K562 (cell line): Measurements from ENCODE around the gene RAB31. TPM values are rescaled to one million over a fixed set of nuclear protein-coding genes. Genes with fewer than 3 reads are reported as not detected.

ENCODE experiments used
- AFF1 ChIP-seq, 2 experiments: fragments of 450-650 bp; IDR thresholded peaks; 2 replicates each; pipeline ENCODE4 v1.6.1; 2018; ENCODE audit warnings: mild to moderate bottlenecking in 2 of 2, low read depth in 1 of 2; ENCODE audit not compliant: partially characterized antibody in 2 of 2
- CREB1 ChIP-seq, 2 experiments: sonication (generic) in 1 of 2; formaldehyde crosslinking in 1 of 2; IDR thresholded peaks; 2 replicates each; pipeline versions ENCODE4 v1.6.1 to v1.8.0; 2012 to 2022; ENCODE audit warnings: inconsistent platforms in 1 of 2, mild to moderate bottlenecking in 1 of 2, missing genetic modification reagents in 1 of 2, moderate library complexity in 1 of 2
- GABPB1 ChIP-seq: sonication (generic); formaldehyde crosslinking; IDR thresholded peaks from 2 replicates; pipeline ENCODE4 v1.8.0; 2022; ENCODE audit warnings: mild to moderate bottlenecking, missing genetic modification reagents
- GTF3C2 ChIP-seq: IDR thresholded peaks from 3 replicates; pipeline ENCODE4 v1.6.1; 2011; ENCODE audit warnings: borderline replicate concordance, mild to moderate bottlenecking, moderate library complexity; ENCODE audit not compliant: insufficient read length; ENCODE audit errors: extremely low read depth
- KDM4B ChIP-seq, 2 experiments: fragments of 450-650 bp in 1 of 2; sonication (generic) in 1 of 2; IDR thresholded peaks; 2 replicates each; pipeline ENCODE4 v1.6.1; 2016 to 2017; ENCODE audit warnings: borderline replicate concordance in 2 of 2, antibody characterized with exemption in 1 of 2, low read depth in 1 of 2, mild to moderate bottlenecking in 1 of 2
- MCM3 ChIP-seq: fragments of 450-650 bp; IDR thresholded peaks from 2 replicates; pipeline ENCODE4 v1.6.1; 2016
- PPARD ChIP-seq: fragments of 250-450 bp; sonication (Bioruptor Pico); IDR thresholded peaks from 2 replicates; pipeline ENCODE4 v1.8.0; 2022; ENCODE audit warnings: inconsistent platforms, mild to moderate bottlenecking, moderate library complexity
- RBM15 ChIP-seq: fragments of 200-400 bp; formaldehyde crosslinking; IDR thresholded peaks from 2 replicates; pipeline ENCODE4 v1.6.1; 2018; ENCODE audit warnings: mild to moderate bottlenecking, low read length, moderate library complexity; ENCODE audit not compliant: insufficient read depth
- RBM34 ChIP-seq: fragments of 200-400 bp; formaldehyde crosslinking; IDR thresholded peaks from 2 replicates; pipeline ENCODE4 v1.6.1; 2018; ENCODE audit warnings: low read length, borderline replicate concordance; ENCODE audit not compliant: insufficient read depth
- SRSF9 ChIP-seq: fragments of 200-400 bp; formaldehyde crosslinking; IDR thresholded peaks from 2 replicates; pipeline ENCODE4 v1.6.1; 2017; ENCODE audit warnings: low read depth, low read length, borderline replicate concordance
- THRB ChIP-seq: fragments of 450-650 bp; formaldehyde crosslinking; conservative IDR thresholded peaks from 2 replicates; pipeline ENCODE4 v1.4.0; 2022; ENCODE audit warnings: mild to moderate bottlenecking, missing genetic modification characterization
- ZFP1 ChIP-seq: fragments of 450-650 bp; formaldehyde crosslinking; IDR thresholded peaks from 2 replicates; pipeline ENCODE4 v1.4.0; 2020; ENCODE audit warnings: mild to moderate bottlenecking, mixed read lengths
- ZNF395 ChIP-seq: fragments of 200-800 bp; sonication (Bioruptor generic); IDR thresholded peaks from 2 replicates; pipeline ENCODE4 v1.6.1; 2017; ENCODE audit warnings: missing genetic modification characterization, missing compliant biosample characterization
- polyA plus RNA-seq, 8 experiments: library from polyadenylated mRNA; depleted of rRNA in 4 of 8; stranded (reverse) in 5 of 8; unstranded in 3 of 8; fragments of >200 nt; fragmentation: Nextera tagmentation in 2 of 8; fragmentation: Illumina TruSeq in 1 of 8; extraction: Ambion mirVana in 2 of 8; extraction: Trizol in 1 of 8; gene quantifications; 2 replicates each; pipeline versions ENCODE4 v1.2.1 to v1.2.3, GENCODE V29; 2011 to 2014; ENCODE audit warnings: inconsistent platforms in 1 of 8, missing spikeins in 1 of 8
- total RNA-seq, 7 experiments: library from RNA; depleted of rRNA in 6 of 7; stranded (reverse); fragments of >200 nt in 6 of 7; fragmentation: Illumina TruSeq in 2 of 7; extraction: Trizol in 2 of 7; gene quantifications; 2 replicates each; pipeline versions ENCODE4 v1.2.1 to v1.2.3, GENCODE V29; 2011 to 2021; ENCODE audit warnings: low replicate concordance in 1 of 7

RAB31 gene
- total and polyA plus RNA-seq, 9 of the 15 experiments (the other 6 are each of a cell fraction or from before 2014, with no cell fraction given), result 20.7 to 70.4 (median 41.3) TPM

GRCh38 chr18:9898792-9899549, 190.9 kb downstream of the RAB31 start (continued):
- TF ChIP-seq AFF1 (IDR thresholded peaks at IDR 0.05; ENCODE audit: low read depth in 1 of 2, partially characterized antibody in 2 of 2) (peak; percentile 85 to 94), CREB1 (IDR thresholded peaks at IDR 0.05) (0 out of 2 replicates have a peak, but pooled peaks have one; percentile 32), CREB1 (CRISPR knock-in tag; IDR thresholded peaks at IDR 0.05) (no peak), GTF3C2 (no peak), RBM15 (no peak), ZFP1 (CRISPR knock-in tag) (no peak), RBM34 (no peak), SRSF9 (no peak), GABPB1 (no peak), ZNF395 (peak; percentile 86), PPARD (CRISPR knock-in tag) (no peak), MCM3 (no peak), KDM4B (IDR thresholded peaks at IDR 0.05; ENCODE audit: borderline replicate concordance in 2 of 2, low read depth in 1 of 2) (no peak), THRB (CRISPR knock-in tag) (no peak)
